Measurements from ENCODE around the gene NFIX. TPM values are rescaled to one million over a fixed set of nuclear protein-coding genes. Genes with fewer than 3 reads are reported as not detected.

Gene NFIX
- total and polyA plus RNA-seq, 9 of the 15 experiments (the other 6 are each of a cell fraction or from before 2014, with no cell fraction given) = 0.28 to 26.8 (median 5.4) TPM

GRCh38 chr19:12948612-12949362, 46.5 kb upstream of the NFIX start:
- Histone ChIP-seq H3K9me1 (ENCODE audit: control insufficient read depth, insufficient read depth, low read length) (peaks cover 5% of the 10 kb centered on the region), H3K4me3 (no peak overlapping the region), H4K20me1 (replicated peaks; ENCODE audit: control insufficient read depth, insufficient read depth, low read length) (no peaks in the 10 kb centered on the region; the same call in 1 of the 2 replicates), H3K79me2 (ENCODE audit: control insufficient read depth, insufficient read depth, low read length) (peaks cover 48% of the 10 kb centered on the region), H3K36me3 (ENCODE audit: control insufficient read depth, insufficient read depth, low read length) (peaks cover 77% of the 10 kb centered on the region), H3K4me1 (replicated peaks in 1 of 2; ENCODE audit: control insufficient read depth in 2 of 2, insufficient read depth in 2 of 2, low read length in 2 of 2) (peaks cover 11 to 32% of the 10 kb centered on the region in 2 experiments; a peak in 4 of 5 replicates), H2AFZ (ENCODE audit: low read depth, low read length) (no peak overlapping the region), H3K9me3 (replicated peaks; ENCODE audit: control insufficient read depth, insufficient read depth, low read depth, low read length) (no peaks in the 10 kb centered on the region), H3K27ac (ENCODE audit: extremely low read depth, low read depth, low read length) (no peak overlapping the region), H3K9ac (ENCODE audit: insufficient read depth in 1 of 2, low read depth in 2 of 2, low read length in 2 of 2) (peak overlapping the region in 1 of 2 experiments; percentile 53; a peak in 2 of 4 replicates), H3K27me3 (ENCODE audit: control insufficient read depth in 2 of 2, insufficient read depth in 2 of 2, low read length in 2 of 2) (no peaks in the 10 kb centered on the region), H3K4me2 (ENCODE audit: insufficient read depth, low read length) (no peak overlapping the region)
- CTCF ChIA-PET (ENCODE audit: low intra/inter-chr PET ratio) = no interaction called here
- intact Hi-C loops (cut with micrococcal nuclease) (no loop called here), in situ Hi-C loops (cut with MboI) (no loop called here)
- TF ChIP-seq MEF2D (tag; conservative IDR thresholded peaks at IDR 0.05; ENCODE audit: low read depth) = no peak
- peak; percentile 68 for TF ChIP-seq RBFOX2 (IDR thresholded peaks at IDR 0.05; ENCODE audit: low read depth, low read length)
- peak; percentile 49; the same call in 1 of the 2 replicates for TF ChIP-seq POLR2G (IDR thresholded peaks at IDR 0.05; ENCODE audit: low read depth, low read length)
- ATAC-seq (no peak), DNase-seq (ENCODE audit: extremely low read depth in 1 of 4, low spot score in 3 of 4) (no peak), FAIRE-seq (no peak)
- POLR2A ChIA-PET = interaction anchor here (1.0 to 2.3 kb wide), 5 partner anchors 7 to 145 kb away, joined by 3 to 14 read pairs (median 4); partner anchors contain the start of genes CALR and GADD45GIP1
- WGBS (ENCODE audit: insufficient coverage, low coverage, missing lambda C conversion rate) = 97% methylated on average over 28 of the region's 30 CpGs
- BruUV-seq (replicated peaks) = no TSS peak
